OCI-LY7 (cell line): Measurements from ENCODE around the gene ITIH4. TPM values are rescaled to one million over a fixed set of nuclear protein-coding genes. Genes with fewer than 3 reads are reported as not detected.
"Not testable (repeated sequence)": the region's sequence is repeated elsewhere in the genome, so short reads cannot be mapped to it uniquely, and the experiment has no call there.

ENCODE experiments used
- BruUV-seq: library from RNA; stranded (reverse); fragments of 400-500 nt; replicated peaks from 2 replicates; lab custom pipeline; 2021; lab: Mats Ljungman, UMichigan
- CTCF ChIA-PET: fragments of 300-600 bp; sonication (Branson Sonifier 250); formaldehyde crosslinking; loops from one replicate; lab custom pipeline; 2022; ENCODE audit warnings: antibody characterized with exemption; ENCODE audit not compliant: unreplicated experiment; lab: Charles Lee
- POLR2A ChIA-PET: fragments of 300-600 bp; sonication (Branson Sonifier 250); formaldehyde crosslinking; loops from one replicate; lab custom pipeline; 2022; ENCODE audit warnings: antibody characterized with exemption; lab: Charles Lee
- DNase-seq: peaks from one replicate; pipeline ENCODE4 v3.0.0-alpha.2; 2015; ENCODE audit warnings: low spot score
- H2AFZ ChIP-seq: fragments of 200-600 bp; sonication (generic), shearing (Covaris generic); 2 replicates; pipeline ENCODE4 v1.6.1; 2014; ENCODE audit warnings: mild to moderate bottlenecking, antibody characterized with exemption, low read length, moderate library complexity
- H3K27ac ChIP-seq: fragments of 200-600 bp; sonication (generic); 2 replicates; pipeline ENCODE4 v1.5.1; 2014; ENCODE audit warnings: mixed run types, low read depth, mild to moderate bottlenecking, moderate library complexity, low read length, inconsistent platforms; ENCODE audit not compliant: poor library complexity, severe bottlenecking
- H3K36me3 ChIP-seq: fragments of 200-600 bp; sonication (generic); 2 replicates; pipeline ENCODE4 v1.6.1; 2014; ENCODE audit warnings: mild to moderate bottlenecking, antibody characterized with exemption, low read length, moderate library complexity, mixed read lengths; ENCODE audit not compliant: insufficient read depth
- H3K4me1 ChIP-seq: fragments of 200-600 bp; sonication (generic); 2 replicates; pipeline ENCODE4 v1.5.1; 2014; ENCODE audit warnings: mild to moderate bottlenecking, low read length; ENCODE audit not compliant: insufficient read depth, poor library complexity, severe bottlenecking
- H3K4me2 ChIP-seq: fragments of 200-600 bp; sonication (generic); 2 replicates; pipeline ENCODE4 v1.6.1; 2014; ENCODE audit warnings: mild to moderate bottlenecking, low read length
- H3K4me3 ChIP-seq: fragments of 200-600 bp; sonication (generic); 2 replicates; pipeline ENCODE4 v1.5.1; 2014; ENCODE audit warnings: mild to moderate bottlenecking, low read depth, low read length; ENCODE audit not compliant: poor library complexity, severe bottlenecking
- H3K79me2 ChIP-seq: fragments of 200-600 bp; sonication (generic); 2 replicates; pipeline ENCODE4 v1.6.1; 2016; ENCODE audit warnings: low read depth, mild to moderate bottlenecking, low read length, moderate library complexity, mixed read lengths; ENCODE audit not compliant: insufficient read depth
- H3K9me2 ChIP-seq: fragments of 200-600 bp; sonication (generic); 2 replicates; pipeline ENCODE4 v1.6.1; 2016; ENCODE audit warnings: mild to moderate bottlenecking, low read length, mixed read lengths; ENCODE audit not compliant: insufficient read depth
- H3K9me3 ChIP-seq: fragments of 200-600 bp; sonication (generic); 2 replicates; pipeline ENCODE4 v1.6.1; 2014; ENCODE audit warnings: mild to moderate bottlenecking, mixed run types, low read length, mixed read lengths
- H4K20me1 ChIP-seq: fragments of 200-600 bp; sonication (generic); 2 replicates; pipeline ENCODE4 v1.6.1; 2014; ENCODE audit warnings: mild to moderate bottlenecking, antibody characterized with exemption, low read length, moderate library complexity, mixed read lengths; ENCODE audit not compliant: insufficient read depth
- EZH2phosphoT487 ChIP-seq: fragments of 200-600 bp; sonication (generic); IDR thresholded peaks from 2 replicates; pipeline ENCODE4 v1.6.1; 2018; ENCODE audit warnings: low read depth, borderline replicate concordance, mild to moderate bottlenecking, mixed run types, antibody characterized with exemption, low read length, moderate library complexity, mixed read lengths
- intact Hi-C: fragments of 100-400 bp; cut with micrococcal nuclease; formaldehyde crosslinking; loops from one replicate; pipeline ENCODE4 v1.10.0; 2022; ENCODE audit not compliant: unreplicated experiment
- total RNA-seq, 2 experiments: library from RNA; depleted of rRNA in 1 of 2; stranded (reverse); fragments of >200 nt in 1 of 2; shearing (Covaris generic) in 1 of 2; gene quantifications; 2 replicates each; pipeline ENCODE4 v1.2.3, GENCODE V29; 2014 to 2022
- TF ChIP-seq, protein P1 (sequence below): fragments of 200-600 bp; sonication (generic); conservative IDR thresholded peaks from 2 replicates; pipeline ENCODE4 v1.5.1; 2014; ENCODE audit warnings: mild to moderate bottlenecking, antibody characterized with exemption, low read length, moderate library complexity, mixed read lengths

Gene ITIH4
- total RNA-seq, 2 experiments from 2014 or later: 2.1 to 2.2 TPM

DNA sequence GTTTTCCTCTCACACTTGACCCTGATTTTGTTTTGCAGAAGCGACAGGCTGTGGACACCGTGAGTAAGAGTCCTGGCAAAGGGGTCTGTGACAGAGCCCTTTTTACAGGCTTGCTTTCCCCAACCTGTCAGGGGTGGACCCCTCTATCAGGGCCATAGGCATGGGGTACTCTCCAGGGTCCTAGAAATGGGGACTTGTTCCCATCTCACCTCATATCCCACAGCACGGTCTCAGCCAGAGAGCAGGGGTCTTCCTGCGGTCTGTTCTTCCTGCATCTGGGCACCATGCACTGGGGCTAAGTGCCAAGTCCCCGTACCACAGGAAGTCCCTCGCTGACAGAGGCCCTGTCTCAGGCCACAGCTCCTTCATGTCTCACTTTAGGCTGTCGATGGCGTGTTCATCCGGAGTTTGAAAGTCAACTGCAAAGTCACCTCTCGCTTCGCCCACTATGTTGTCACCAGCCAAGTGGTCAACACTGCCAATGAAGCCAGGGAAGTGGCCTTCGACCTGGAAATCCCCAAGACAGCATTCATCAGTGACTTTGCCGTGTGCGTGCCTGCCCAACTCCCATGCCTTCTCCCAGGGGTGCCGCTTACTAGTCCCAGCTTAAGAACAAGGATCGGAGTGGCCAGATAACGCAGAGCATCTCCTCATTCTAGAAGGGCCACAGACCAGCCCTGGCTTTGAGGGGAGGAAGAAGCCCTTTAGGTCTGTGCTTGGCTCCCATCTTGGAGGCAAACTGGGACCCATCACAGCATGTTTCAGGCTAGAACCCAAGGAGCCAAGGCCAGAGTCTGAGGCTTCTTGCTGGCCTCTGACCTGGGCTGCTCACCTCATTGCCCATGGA lies 52.3 kb downstream of the ITIH4 start:
- no TSS peak for BruUV-seq
- no peaks in the 10 kb centered on the region for H3K36me3 ChIP-seq
- H3K79me2 ChIP-seq: no peaks in the 10 kb centered on the region
- H3K4me1 ChIP-seq: peaks cover 5% of the 10 kb centered on the region
- no peaks in the 10 kb centered on the region for H3K9me3 ChIP-seq
- no peak overlapping the region for H3K27ac ChIP-seq
- TF ChIP-seq, protein P1, sequence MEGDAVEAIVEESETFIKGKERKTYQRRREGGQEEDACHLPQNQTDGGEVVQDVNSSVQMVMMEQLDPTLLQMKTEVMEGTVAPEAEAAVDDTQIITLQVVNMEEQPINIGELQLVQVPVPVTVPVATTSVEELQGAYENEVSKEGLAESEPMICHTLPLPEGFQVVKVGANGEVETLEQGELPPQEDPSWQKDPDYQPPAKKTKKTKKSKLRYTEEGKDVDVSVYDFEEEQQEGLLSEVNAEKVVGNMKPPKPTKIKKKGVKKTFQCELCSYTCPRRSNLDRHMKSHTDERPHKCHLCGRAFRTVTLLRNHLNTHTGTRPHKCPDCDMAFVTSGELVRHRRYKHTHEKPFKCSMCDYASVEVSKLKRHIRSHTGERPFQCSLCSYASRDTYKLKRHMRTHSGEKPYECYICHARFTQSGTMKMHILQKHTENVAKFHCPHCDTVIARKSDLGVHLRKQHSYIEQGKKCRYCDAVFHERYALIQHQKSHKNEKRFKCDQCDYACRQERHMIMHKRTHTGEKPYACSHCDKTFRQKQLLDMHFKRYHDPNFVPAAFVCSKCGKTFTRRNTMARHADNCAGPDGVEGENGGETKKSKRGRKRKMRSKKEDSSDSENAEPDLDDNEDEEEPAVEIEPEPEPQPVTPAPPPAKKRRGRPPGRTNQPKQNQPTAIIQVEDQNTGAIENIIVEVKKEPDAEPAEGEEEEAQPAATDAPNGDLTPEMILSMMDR: no peak
- TF ChIP-seq EZH2phosphoT487: no peak
- H3K9me2 ChIP-seq: no peaks in the 10 kb centered on the region
- intact Hi-C loops: no loop called here
- H4K20me1 ChIP-seq: no peaks in the 10 kb centered on the region
- no peak overlapping the region for H3K4me3 ChIP-seq
- DNase-seq: no peak
- POLR2A ChIA-PET: no interaction called here
- H3K4me2 ChIP-seq: no peak overlapping the region
- CTCF ChIA-PET: no interaction called here
- H2AFZ ChIP-seq: no peak overlapping the region

- H3K4me1 ChIP-seq: peaks cover 5% of the 10 kb centered on the region
- no peak for TF ChIP-seq EZH2phosphoT487
- TF ChIP-seq, protein P1: no peak
- H2AFZ ChIP-seq: no peak within 1 kb of the TSS
- no peak within 1 kb of the TSS for H3K4me3 ChIP-seq
- H3K79me2 ChIP-seq: no peaks in the 10 kb centered on the region
- intact Hi-C loops: no loop called here
- no peaks in the 10 kb centered on the region for H3K36me3 ChIP-seq
- no peaks in the 10 kb centered on the region for H3K9me2 ChIP-seq
- BruUV-seq: no TSS peak
- ChIA-PET CTCF (no interaction called here), POLR2A (interaction anchor here (0.6 kb wide), 1 partner anchor 536 kb away, joined by 3 read pairs; no protein-coding TSS in a partner anchor)
- H3K4me2 ChIP-seq: no peak within 1 kb of the TSS
- H4K20me1 ChIP-seq: no peaks in the 10 kb centered on the region
- H3K9me3 ChIP-seq: no peaks in the 10 kb centered on the region
- no peak within 1 kb of the TSS for H3K27ac ChIP-seq
- no peak for DNase-seq
These were observed 53.1 kb downstream of the ITIH4 start, which contains the start of gene ITIH1 for GRCh38 chr3:52777127-52777958. ITIH1 (plus strand) TSS chr3:52777599; CDS start chr3:52777616, 17 bp downstream.

DNA sequence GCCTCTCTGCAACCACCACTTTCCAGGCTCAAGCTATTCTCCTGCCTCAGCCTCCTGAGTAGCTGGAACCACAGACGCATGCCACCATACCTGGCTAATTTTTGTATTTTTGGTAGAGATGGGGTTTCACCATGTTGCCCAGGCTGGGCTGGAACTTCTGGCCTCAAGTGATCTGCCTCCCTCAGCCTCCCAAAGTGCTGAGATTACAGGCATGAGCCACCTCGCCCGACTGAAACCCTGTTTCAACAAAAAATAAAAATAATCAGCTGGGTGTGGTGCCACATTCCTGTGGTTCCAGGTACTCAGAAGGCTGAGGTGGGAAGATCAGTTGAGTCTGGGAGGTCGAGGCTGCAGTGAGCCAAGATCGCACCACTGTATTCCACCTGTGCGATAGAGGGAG lies 54.0 kb downstream of the ITIH4 start:
- H3K79me2 ChIP-seq, H3K27ac ChIP-seq, H3K36me3 ChIP-seq, H3K4me3 ChIP-seq, DNase-seq, H3K9me3 ChIP-seq, intact Hi-C loops, H3K9me2 ChIP-seq, H4K20me1 ChIP-seq, CTCF ChIA-PET, H3K4me1 ChIP-seq, H3K4me2 ChIP-seq, BruUV-seq: not testable (repeated sequence)
- POLR2A ChIA-PET: interaction anchor here (1.3 kb wide), 1 partner anchor 11 kb away, joined by 4 read pairs; no protein-coding TSS in a partner anchor
- 0 out of 2 replicates have a peak overlapping the region, but pooled peaks have one; percentile 24 for H2AFZ ChIP-seq
